Measurements from ENCODE around the gene LPIN1.

- TF ChIP-seq POLR2A (IDR thresholded peaks at IDR 0.05; ENCODE audit: control extremely low read depth in 1 of 2, low read depth in 2 of 2, low read length in 2 of 2) (no peak), KDM1A (IDR thresholded peaks at IDR 0.05; ENCODE audit: borderline replicate concordance, low read length) (no peak), CTCF (IDR thresholded peaks at IDR 0.05; ENCODE audit: control extremely low read depth in 1 of 3, insufficient read depth in 1 of 3, low read depth in 1 of 3, low read length in 3 of 3) (no peak), ZNF274 (IDR thresholded peaks at IDR 0.05; ENCODE audit: borderline replicate concordance, extremely low read depth, low read length) (no peak), GABPA (IDR thresholded peaks at IDR 0.05; ENCODE audit: borderline replicate concordance, insufficient read depth, low read length) (no peak), BRCA1 (IDR thresholded peaks at IDR 0.05; ENCODE audit: low read depth, low read length) (no peak), SP4 (IDR thresholded peaks at IDR 0.05; ENCODE audit: low read length) (no peak), RXRA (IDR thresholded peaks at IDR 0.05; ENCODE audit: insufficient read depth, low read depth, low read length) (no peak), EGR1 (IDR thresholded peaks at IDR 0.05; ENCODE audit: borderline replicate concordance, low read depth, low read length) (no peak), CBX5 (IDR thresholded peaks at IDR 0.05; ENCODE audit: low read depth, low read length) (no peak), EP300 (IDR thresholded peaks at IDR 0.05; ENCODE audit: borderline replicate concordance in 1 of 2, low read depth in 2 of 2, low read length in 2 of 2) (no peak), SUZ12 (IDR thresholded peaks at IDR 0.05; ENCODE audit: low read length) (no peak)
Measured at GRCh38 chr2:11713815-11714214, 32.6 kb upstream of the LPIN1 start.

All from H1 (cell line).